Smooth muscle cell of the brain vasculature (primary cell): Measurements from ENCODE around the gene KCNJ16.

Experiments used
- DNase-seq: peaks from one replicate; pipeline ENCODE4 v3.0.0-alpha.2; 2012; ENCODE audit warnings: low read depth, low spot score

KCNJ16 gene

DNA sequence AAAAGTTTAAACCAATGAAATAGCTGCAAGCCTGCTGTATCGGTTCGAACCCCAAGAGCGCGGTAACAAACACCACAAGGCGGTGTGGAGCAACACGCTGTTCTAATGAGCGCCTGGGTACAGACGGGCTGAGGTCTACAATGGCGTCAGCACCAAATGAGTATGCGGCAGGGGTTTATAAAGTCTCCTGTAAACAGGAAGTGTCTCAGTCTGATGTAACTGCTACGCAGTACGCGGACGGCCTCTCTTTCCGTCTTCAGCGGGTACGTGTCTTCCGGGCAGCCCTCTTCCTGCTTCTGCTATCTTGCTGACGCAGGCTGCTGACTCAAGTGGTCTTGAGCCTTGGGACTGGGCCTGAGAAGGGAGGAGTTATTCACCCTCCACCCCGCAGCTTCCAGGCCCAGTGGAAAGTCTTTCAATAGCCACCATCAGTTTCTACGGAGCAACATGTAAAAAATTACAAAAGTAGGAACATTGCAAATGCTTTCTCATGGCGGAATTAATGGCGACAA lies 53.8 kb downstream of the KCNJ16 start:
- no peak for DNase-seq

DNA sequence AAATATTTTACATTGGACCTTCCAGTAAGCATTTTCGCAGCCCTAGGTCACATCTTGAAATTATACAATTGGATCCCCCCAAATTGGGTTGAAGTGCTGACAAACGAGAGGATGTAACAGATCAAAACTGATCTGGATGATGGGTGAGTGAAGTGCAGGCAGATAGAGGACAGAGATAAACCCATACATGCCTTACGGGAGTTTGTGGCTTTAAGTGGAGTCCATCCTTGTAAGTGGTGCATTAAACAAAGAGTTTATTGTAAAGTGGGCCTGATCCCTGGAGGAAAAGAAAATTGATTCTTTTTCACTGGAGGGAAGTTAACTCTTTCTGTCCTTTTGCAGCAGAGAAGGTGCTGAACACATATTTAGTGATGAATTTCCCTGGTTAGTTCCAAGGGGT lies 55.3 kb downstream of the KCNJ16 start:
- no peak for DNase-seq

DNA sequence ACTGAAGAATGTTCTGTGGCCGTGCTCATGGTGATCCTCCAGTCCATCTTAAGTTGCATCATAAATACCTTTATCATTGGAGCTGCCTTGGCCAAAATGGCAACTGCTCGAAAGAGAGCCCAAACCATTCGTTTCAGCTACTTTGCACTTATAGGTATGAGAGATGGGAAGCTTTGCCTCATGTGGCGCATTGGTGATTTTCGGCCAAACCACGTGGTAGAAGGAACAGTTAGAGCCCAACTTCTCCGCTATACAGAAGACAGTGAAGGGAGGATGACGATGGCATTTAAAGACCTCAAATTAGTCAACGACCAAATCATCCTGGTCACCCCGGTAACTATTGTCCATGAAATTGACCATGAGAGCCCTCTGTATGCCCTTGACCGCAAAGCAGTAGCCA lies 57.5 kb downstream of the KCNJ16 start:
- DNase-seq = no peak

DNA sequence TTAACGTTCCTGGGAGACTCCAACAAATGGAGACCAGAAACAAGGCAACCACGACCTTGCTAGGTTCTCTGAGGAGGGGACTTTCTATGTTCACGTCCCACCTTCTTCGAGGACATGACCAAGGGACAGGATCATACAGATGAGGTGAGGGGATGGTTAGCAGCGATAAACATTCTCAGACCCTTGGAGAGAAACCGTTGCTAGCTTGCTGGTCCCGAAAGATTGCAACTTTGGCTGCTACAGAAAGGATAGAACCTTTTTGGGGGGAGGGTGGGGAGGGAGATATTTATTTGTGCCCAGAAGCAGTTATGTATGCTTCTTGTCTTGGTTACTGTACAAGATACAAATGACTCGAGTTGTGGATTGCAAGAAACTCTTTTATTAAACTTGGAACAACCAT lies 59.0 kb downstream of the KCNJ16 start:
- DNase-seq = no peak

DNA sequence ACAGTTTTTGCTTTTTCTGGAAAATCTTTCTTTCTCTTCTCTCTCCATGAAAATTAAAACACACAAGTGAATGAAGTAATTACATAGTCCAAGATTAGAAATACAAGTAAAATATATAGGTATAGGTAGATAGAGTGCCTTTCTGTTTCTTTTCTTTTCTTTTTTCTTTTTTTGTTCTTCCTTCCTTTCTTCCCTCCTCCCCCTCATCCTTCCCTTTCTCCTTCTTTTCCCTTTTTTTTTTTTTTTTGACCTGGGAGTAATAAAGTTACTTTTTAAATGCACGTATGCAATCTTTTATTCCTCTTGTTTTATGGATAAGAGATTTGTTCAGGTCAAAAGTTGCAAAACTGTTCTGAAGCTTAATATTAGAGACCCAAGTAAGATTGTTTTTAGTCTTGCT lies 59.8 kb downstream of the KCNJ16 start:
- DNase-seq = no peak

DNA sequence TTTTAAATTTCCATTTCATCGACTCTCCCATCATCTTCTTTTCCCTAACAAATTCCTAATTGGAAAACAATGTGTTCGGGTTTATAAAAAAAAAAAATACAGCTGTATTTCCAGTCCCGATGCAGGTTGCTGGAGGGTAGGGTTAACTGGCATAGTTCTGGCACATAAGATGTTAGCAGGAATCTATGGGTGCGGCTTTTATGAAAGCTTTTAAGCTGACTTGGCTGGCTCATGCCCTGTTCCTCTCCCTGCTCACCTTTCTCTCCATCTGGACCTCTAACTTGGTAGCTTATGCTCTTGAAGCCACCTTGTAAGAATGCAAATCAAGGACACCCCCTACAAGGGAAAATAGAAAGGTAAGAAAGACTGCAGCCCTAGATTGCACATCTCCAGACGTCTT lies 61.1 kb downstream of the KCNJ16 start:
- DNase-seq = no peak

DNA sequence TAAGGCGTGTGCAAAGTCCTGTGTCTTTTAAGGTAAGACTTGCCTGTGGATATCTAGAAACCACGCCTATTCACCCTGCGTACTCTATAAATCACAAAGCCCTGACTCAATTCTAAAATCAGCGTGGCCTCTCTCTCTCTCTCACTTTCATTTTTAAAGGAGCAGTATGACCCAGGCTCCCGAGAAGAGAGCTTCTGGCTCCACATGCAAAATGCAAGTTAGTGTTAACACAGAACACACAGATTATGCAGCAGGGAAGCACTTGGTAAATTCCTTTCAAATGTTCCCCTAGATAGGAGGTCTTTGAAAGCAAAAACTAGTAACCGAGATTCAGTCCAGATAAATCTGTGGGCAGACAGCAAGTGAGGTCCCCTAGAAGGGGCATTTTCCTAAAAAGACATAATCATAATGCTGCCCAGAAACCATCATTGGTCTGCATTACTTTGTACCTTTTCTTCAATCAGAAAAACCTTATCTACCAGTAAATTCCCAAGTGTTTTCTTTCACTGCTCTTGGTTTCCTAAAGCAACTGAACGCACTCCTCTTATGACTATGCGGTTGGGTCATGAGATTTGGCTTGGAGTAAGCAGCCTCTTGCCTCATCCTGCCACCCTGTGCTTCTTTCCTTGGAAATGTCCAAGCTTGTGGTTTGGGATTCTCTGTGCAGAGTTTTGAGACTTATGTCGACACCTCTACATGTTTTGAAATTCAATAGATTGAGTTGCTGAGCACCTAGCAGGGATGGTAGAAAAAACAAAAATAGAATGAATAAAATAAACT lies 62.6 kb downstream of the KCNJ16 start:
- DNase-seq = peak; percentile 57

DNA sequence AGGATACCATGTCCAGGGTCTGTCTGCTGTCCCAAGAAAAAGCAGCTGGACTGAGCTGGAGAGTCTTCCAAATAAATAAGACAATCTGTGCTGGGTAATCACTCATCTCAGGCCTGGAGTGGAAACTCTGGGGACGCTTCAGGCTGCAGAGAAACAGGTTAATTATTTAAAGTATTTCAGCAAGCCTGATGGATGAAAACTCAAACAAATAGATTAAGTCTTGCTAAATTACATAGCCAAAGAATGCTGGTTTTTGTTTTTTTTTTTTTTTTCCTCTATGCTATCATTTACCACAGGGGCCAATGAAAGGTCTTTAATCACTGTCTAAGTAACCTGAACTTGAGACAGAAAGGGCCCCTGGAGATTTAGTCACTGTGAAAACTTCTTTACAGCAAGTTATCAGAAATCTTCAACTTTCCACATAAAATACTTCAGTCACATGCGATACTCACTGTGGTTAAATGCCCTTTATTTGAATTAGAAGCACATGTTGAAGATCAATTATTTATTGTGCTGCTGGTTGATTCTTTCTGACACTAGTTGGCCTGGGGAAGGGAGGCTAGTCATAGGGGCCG lies 63.4 kb downstream of the KCNJ16 start:
- no peak for DNase-seq

DNA sequence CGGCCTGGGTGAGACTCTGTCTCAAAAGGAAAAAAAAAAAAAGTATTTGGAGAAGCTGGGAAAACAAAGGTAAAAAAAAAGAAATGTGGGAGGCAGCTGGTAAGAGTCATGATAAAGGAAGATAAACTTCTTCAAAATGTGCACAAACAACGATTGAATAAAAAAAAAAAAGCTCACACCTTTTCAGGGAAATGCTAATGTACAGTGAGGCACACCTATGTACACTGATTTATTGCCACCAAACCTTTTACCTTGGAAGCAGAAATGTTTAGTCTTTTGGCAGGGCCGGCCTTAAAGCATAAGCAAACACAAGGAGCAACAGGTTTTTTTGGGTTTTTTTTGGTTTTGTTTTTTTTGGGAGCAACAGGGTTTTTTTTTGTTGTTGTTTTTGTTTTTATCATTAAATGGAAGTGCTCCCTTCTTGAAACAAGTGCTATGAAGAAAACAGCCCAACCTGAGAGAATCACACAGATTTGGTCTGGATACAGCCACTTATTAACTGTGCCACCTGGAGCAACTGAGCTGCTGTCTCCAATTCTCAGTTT lies 64.5 kb downstream of the KCNJ16 start:
- no peak for DNase-seq

DNA sequence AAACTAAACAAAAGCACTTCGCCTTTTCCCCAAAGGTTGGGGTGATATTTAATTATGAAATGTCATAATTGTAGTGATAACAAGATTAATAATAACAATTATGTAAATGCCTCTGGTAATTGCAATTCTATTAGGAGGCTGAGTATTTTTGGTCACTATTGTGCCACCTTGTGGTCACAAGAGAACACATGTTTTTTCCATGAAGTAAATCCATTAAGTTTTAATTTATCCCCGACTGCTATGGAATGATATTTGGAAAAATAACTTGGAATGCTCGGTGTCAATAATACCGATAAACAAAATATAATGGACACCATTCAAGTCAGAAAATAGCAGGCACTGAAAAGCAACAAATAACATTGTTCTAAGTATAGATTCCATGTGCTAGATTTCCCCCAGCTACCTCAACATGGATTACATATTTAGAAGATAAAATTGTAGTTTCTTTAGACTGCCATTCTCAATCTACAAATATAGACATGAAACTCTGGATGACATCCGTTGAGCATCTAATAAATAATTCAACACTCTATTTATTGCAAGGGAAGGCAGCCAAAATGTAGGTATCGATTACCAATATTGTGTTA lies 69.3 kb downstream of the KCNJ16 start:
- DNase-seq = no peak

DNA sequence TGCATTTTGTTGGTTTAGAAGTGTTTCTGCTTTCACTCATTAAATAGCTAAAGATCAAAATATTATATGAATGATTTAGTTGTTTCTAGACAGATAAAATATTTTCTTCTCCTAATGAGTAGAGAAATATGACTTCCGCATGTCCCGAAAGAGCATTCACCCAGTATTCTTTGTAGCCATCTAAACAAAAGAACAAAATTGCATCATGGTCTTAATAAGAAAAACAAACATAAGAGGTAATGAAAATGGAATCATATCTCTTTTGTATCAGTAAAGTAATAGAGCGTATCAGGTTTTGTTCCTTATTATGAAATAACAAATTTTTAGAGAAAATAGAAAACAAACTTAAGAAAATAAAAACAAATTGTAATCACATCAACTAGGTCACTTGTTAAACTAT lies 78.2 kb downstream of the KCNJ16 start:
- DNase-seq = no peak

DNA sequence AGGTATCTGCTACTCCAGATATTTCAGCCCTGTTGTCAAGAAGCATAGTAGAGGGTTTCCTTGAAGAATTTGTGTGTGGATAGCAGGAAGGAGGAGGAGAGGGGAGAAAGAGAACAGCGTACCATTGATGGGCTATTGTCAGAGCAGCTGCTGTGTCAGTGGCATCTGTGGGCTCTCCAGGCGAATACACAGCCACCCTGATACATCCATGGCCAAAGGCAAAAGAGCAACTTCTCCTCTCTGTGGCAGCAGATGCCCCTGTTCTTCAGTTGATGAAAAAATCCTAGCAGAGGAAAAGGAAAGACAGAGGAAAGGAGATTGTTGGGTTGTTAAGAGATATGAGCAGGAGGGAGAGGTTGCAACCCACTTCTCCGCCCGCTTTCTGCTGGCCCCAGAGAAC lies 82.1 kb downstream of the KCNJ16 start:
- DNase-seq = no peak

DNA sequence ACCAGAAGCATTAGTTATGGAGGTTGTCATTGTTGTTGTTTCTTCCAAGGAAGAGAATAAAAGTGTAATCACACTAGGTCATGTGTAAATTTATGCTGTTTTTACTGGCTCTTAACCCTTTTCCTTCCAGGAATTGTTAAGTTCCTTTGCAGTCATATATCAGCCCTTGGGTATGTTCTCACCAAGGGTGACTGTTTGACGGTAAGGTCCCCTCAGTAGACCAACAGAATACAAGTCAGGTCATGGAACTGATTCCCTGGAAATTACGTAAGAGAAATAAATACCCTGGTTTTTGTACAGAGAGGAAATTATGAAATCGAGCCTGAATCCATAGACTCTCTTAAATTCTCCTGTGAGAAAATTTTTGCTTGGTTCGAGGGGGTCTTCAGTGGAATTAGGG lies 83.2 kb downstream of the KCNJ16 start:
- DNase-seq = no peak

DNA sequence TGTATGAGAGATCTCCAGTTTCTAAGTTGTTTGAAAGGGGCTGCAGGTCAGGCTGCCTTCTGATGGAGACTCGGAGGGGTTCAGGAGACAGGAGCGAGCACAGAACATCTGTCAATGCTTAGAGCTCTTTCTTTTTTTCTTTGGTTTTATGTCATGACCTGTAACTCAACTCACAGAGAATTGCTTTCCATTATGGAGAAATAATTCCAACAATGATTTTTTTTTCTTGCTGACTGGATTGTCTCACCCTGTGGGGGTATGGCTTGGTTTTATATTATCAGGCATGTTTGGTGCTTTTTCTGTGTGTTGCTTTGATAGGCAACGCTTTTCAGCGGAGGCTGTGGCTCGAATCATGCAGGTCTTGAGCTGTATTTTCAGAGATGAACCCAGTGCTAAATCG lies 83.6 kb downstream of the KCNJ16 start:
- no peak for DNase-seq

DNA sequence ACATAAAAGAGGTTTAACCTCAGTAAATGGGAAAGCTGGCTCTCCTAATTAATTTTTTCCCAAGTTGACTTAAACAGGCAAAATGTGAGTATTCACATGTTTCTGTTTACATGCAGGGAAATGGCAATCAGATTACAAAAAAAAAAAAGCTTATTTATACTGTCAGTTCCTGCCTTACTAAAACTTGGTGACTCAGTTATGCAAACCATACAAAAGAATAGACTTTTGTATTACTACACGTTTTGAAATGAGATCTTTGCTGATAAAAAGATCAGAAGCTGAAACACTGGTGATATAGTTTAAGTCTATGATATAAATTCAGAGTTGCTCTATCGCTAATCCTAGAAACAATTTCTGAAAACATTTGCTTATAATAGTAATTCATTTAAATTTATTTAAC lies 85.0 kb downstream of the KCNJ16 start:
- DNase-seq = no peak

DNA sequence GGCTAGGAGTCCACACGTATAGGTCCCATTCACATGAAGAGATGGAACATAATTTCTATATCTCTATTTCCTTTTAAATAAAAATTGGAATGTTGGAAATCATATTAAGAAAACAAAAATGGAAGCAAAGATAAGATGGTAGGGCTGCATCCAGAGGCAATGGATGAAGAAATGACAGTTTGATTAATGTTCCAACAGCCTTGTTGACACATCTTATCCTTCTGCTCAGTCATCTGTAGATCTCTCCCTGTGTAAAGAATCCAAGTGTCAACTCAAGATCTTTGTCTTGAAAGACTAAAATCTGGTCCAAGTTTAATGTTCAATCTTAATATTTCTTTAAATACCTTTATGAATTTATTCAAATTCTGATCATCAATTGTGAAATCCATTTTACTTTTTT lies 86.5 kb downstream of the KCNJ16 start:
- no peak for DNase-seq

DNA sequence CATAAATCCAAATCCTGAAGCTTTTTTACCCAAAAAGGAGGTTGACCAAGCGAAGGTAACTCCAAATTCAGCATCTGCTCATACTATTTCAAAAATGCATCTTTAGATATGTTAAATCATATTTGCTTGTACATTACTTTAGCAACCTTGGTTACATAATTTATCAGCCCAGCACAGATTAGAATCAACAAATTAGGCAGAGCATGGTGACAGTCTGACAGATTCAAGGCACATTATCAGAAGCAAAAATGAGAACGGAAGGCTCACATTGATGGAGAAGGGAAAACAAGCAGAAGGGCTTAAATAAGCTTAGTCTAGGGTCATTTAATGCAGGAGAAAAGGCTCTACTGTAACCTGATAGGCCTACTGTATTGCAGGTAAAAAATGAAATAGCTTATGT lies 90.4 kb downstream of the KCNJ16 start:
- no peak for DNase-seq

DNA sequence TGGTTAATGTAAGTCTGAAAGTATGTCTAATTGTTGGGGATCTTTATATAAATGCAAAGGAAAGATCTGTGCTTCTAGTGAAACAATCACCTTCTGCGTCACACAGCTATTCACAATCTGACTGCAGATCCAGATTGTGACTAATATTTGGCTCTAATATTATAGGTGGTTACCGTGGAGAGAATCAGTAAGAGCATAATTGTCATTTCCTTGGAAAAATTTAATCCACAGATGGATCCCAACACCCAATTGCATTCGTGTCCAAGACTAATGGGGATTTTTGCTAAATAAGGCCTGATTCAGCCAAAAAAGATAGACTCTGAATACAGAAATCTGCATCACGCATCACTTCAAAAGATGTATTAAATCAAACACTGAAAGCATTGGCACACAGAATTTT lies 91.6 kb downstream of the KCNJ16 start:
- no peak for DNase-seq

DNA sequence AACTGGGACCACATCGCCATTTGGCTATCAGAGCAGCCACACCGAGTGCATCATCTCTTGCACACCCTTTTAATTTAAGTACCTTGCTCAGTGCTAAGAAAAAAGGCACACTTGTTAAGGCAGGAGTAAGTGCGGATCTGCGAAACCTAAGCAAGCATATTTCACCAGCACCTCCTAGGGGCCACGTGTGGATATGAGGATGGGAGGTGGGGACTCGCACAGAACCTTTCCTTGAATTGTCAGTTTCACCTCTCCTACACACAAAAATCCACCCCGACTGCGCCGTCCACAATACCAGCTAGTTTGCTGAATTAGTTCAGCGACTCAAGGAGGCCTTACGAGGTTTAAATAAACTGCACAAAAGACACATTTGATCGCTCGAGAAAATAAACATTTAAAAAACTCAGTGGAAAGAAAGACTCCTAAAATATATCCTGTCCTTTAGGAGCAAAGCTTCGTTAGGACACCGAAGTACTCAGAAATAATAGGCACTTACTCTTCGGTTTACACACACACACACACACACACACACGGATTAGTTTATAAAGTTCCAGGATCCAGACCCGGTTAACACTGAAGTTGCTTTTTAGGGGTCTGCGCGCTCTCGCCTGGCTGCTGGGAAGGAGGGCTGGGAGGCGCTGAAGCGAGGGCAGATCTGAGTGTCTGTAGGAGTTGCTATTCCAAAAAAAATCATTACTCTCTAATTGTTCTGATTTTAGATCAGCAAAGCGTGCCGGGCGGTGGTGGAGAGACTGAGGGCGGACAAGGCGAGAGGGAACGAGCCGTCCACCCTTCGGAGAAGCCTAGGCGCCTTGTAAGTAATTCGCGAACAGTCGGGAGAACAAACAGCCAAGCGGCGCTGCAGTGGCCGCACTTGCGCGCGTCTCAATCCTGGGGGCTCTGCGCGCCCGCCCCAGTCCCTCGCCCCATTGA lies 93.3 kb downstream of the KCNJ16 start:
- no peak for DNase-seq

DNA sequence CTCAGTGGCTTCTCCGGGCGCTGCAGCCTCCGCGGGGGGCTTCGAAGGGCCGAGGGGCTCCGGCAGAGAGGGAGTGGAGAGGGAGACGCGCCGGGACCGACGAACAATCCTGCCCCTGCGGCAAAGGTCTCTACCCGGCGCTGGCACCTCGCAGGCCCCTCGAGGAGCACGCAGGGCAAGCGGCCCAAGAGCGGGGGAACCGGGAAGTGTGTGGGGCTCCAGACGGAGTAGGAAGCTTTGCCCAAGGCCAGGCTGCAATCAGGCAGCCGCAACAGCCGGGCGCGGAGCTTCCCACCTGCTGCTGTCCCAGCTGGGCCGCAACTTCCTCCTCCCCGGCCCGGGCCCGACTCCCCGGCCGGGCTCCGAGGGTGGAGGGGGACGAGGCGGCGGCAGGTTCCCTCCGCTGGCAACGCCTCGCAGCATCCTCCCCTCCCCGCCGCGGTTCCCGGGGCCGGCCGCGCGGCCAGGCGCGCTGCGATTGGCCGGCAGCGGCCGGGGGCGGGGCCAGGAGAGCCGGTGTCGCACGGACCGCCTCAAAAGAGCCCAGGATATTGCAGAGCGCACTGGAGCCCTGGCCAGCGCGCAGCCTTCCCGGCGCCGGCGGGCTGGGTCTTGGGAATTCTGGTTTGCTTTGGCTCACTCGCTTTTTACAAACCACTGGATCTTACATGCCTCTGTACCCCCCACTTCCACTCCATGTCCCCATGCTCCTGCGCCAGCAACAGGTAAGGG lies 94.1 kb downstream of the KCNJ16 start, which contains the start of gene KCNJ2:
TSS of gene KCNJ2 (plus strand) at position 556 of the 732 bp plus-strand sequence. CDS start 5,508 bp downstream, outside the sequence.
- DNase-seq = no peak
